Stomach (tissue), 9 donors: ENCODE data around the gene C19orf25. TPM values are rescaled to one million over a fixed set of nuclear protein-coding genes. Genes with fewer than 3 reads are reported as not detected.

Experiments used
- DNase-seq, 2 donors: peaks; one replicate each; pipeline versions ENCODE4 v3.0.0 to v3.0.0-alpha.2; 2013 to 2019
- H3K27ac ChIP-seq, 5 donors: fragments of 200-600 bp in 4 of 5; sonication (generic) in 4 of 5; one replicate each; pipeline ENCODE4 v1.5.1; 2013 to 2019; ENCODE audit warnings: mild to moderate bottlenecking in 1 of 5, moderate library complexity in 1 of 5
- H3K27me3 ChIP-seq, 3 donors: fragments of 200-600 bp; sonication (generic); one replicate each; pipeline ENCODE4 v1.5.1; 2017 to 2019; ENCODE audit warnings: mixed run types in 1 of 3
- H3K36me3 ChIP-seq, 4 donors: fragments of 200-600 bp; sonication (generic); 1 replicate in 3 of 4; 2 replicates in 1 of 4; pipeline ENCODE4 v1.5.1; 2016 to 2019
- H3K4me1 ChIP-seq, 4 donors: fragments of 200-600 bp; sonication (generic); one replicate each; pipeline ENCODE4 v1.5.1; 2016 to 2019
- H3K4me3 ChIP-seq, 4 donors: fragments of 200-600 bp; sonication (generic) in 3 of 4; one replicate each; pipeline ENCODE4 v1.5.1; 2016 to 2019; ENCODE audit warnings: mild to moderate bottlenecking in 1 of 4
- H3K9me3 ChIP-seq, 4 donors: fragments of 200-600 bp; sonication (generic); one replicate each; pipeline ENCODE4 v1.5.1; 2016 to 2019
- EP300 ChIP-seq: sonication (generic); formaldehyde crosslinking; IDR thresholded peaks from one replicate; pipeline ENCODE4 v1.6.1; 2017; ENCODE audit warnings: antibody characterized with exemption
- POLR2A ChIP-seq, 4 donors: fragments of 450-650 bp; IDR thresholded peaks; one replicate each; pipeline ENCODE4 v1.6.1; 2016; ENCODE audit warnings: antibody characterized with exemption in 4 of 4, control low read depth in 2 of 4, mild to moderate bottlenecking in 1 of 4, moderate library complexity in 1 of 4
- POLR2AphosphoS5 ChIP-seq, 3 donors: sonication (generic); formaldehyde crosslinking; IDR thresholded peaks; one replicate each; pipeline ENCODE4 v1.6.1; 2016; ENCODE audit warnings: antibody characterized with exemption in 3 of 3
- WGBS, 5 donors: extraction: QIAGEN DNeasy Blood & Tissue Kit in 3 of 5; methylation state at CpG; one replicate each; pipeline versions ENCODE4 v1.1.5 to v1.1.7; 2013 to 2018; 5-methylcytosine and 5-hydroxymethylcytosine counted together
- intact Hi-C: fragments of 100-400 bp; cut with DNase I; formaldehyde crosslinking; loops from one replicate; pipeline ENCODE4 v1.15.1; 2023; ENCODE audit warnings: low total_unique reads
- polyA plus RNA-seq, 3 donors: library from polyadenylated mRNA; stranded (reverse); fragments of 200-250 nt; gene quantifications; one replicate each; pipeline ENCODE4 v1.2.3, GENCODE V29; 2013
- total RNA-seq, 5 donors: library from RNA; depleted of rRNA; stranded (reverse); fragments of >200 nt; gene quantifications; one replicate each; pipeline versions ENCODE4 v1.1.0 to v1.2.3, GENCODE V29; 2014 to 2016
- TF ChIP-seq, protein P1 (sequence below), 7 experiments: fragments of 450-650 bp in 4 of 7; fragments of 200-600 bp in 3 of 7; sonication (generic) in 3 of 7; IDR thresholded peaks; one replicate each; pipeline ENCODE4 v1.5.1; 2016 to 2019; ENCODE audit warnings: antibody characterized with exemption in 7 of 7, control low read depth in 2 of 7, mild to moderate bottlenecking in 1 of 7
- donor health status: healthy with polysubstance abuse.
- donor health status: Bipolar disorder and iron deficiency.
- donor health status: healthy.

C19orf25 gene
- total and polyA plus RNA-seq, 8 donors: 5.4 to 84.3 (median 29.1) TPM

DNA sequence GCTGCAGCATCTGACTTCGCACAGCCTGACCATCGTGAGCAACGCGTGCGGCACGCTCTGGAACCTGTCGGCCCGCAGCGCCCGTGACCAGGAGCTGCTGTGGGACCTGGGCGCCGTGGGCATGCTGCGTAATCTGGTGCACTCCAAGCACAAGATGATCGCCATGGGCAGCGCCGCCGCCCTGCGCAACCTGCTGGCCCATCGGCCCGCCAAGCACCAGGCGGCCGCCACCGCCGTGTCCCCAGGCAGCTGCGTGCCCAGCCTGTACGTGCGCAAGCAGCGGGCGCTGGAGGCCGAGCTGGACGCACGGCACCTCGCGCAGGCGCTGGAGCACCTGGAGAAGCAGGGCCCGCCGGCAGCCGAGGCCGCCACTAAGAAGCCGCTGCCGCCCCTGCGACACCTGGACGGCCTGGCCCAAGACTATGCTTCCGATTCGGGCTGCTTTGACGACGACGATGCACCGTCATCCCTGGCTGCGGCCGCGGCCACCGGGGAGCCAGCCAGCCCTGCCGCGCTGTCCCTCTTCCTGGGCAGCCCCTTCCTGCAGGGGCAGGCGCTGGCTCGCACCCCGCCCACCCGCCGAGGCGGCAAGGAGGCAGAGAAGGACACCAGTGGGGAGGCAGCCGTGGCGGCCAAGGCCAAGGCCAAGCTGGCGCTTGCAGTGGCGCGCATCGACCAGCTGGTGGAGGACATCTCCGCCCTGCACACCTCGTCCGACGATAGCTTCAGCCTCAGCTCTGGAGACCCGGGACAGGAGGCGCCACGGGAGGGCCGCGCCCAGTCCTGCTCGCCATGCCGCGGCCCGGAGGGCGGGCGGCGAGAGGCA is 13.6 kb downstream of the C19orf25 start:
- peaks cover 43 to 53% (median 51%) of the 10 kb centered on the region in 4 donors for H3K4me1 ChIP-seq
- peaks cover 4 to 11% (median 10%) of the 10 kb centered on the region in 4 donors for H3K36me3 ChIP-seq
- no peaks in the 10 kb centered on the region for H3K9me3 ChIP-seq
- peak; percentile 50 to 81 for DNase-seq
- intact Hi-C loops: no loop called here
- peak overlapping the region in 2 of 4 donors; percentile 3 to 31 for H3K4me3 ChIP-seq
- H3K27me3 ChIP-seq: peaks cover 27 to 69% (median 52%) of the 10 kb centered on the region in 3 donors
- 25 to 63% (median 28%) methylated on average over 34 to 83 of the region's 83 CpGs for WGBS, 5 donors
- H3K27ac ChIP-seq: no peak overlapping the region
- TF ChIP-seq, protein P1, sequence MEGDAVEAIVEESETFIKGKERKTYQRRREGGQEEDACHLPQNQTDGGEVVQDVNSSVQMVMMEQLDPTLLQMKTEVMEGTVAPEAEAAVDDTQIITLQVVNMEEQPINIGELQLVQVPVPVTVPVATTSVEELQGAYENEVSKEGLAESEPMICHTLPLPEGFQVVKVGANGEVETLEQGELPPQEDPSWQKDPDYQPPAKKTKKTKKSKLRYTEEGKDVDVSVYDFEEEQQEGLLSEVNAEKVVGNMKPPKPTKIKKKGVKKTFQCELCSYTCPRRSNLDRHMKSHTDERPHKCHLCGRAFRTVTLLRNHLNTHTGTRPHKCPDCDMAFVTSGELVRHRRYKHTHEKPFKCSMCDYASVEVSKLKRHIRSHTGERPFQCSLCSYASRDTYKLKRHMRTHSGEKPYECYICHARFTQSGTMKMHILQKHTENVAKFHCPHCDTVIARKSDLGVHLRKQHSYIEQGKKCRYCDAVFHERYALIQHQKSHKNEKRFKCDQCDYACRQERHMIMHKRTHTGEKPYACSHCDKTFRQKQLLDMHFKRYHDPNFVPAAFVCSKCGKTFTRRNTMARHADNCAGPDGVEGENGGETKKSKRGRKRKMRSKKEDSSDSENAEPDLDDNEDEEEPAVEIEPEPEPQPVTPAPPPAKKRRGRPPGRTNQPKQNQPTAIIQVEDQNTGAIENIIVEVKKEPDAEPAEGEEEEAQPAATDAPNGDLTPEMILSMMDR (IDR thresholded peaks at IDR 0.05): peak in 4 of 7 experiments; percentile 22 to 38 (median 28)
- no peak for TF ChIP-seq EP300

DNA sequence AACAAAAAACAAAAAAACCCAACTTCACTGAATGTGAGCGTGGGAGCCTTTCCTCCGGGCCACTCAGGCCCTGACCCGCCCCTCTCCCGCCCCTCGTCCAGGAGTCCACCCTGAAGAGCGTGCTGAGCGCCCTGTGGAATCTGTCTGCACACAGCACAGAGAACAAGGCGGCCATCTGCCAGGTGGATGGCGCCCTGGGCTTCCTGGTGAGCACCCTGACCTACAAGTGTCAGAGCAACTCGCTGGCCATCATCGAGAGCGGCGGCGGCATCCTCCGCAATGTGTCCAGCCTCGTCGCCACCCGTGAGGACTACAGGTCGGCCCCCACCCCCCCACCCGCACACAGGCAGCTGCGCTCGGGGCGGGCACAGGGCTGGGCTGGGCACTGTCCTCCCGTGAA is 17.2 kb downstream of the C19orf25 start:
- H3K9me3 ChIP-seq: no peaks in the 10 kb centered on the region
- peaks cover 2 to 69% (median 34%) of the 10 kb centered on the region in 3 donors for H3K27me3 ChIP-seq
- DNase-seq: no peak
- WGBS, 5 donors: 91 to 94% (median 92%) methylated on average over 9 to 24 of the region's 24 CpGs
- H3K4me3 ChIP-seq: no peak overlapping the region
- H3K4me1 ChIP-seq: peaks cover 7 to 26% (median 23%) of the 10 kb centered on the region in 4 donors
- H3K27ac ChIP-seq: no peak overlapping the region
- peaks cover 7 to 18% (median 15%) of the 10 kb centered on the region in 4 donors for H3K36me3 ChIP-seq
- TF ChIP-seq, protein P1 (IDR thresholded peaks at IDR 0.05): no peak
- no peak for TF ChIP-seq POLR2AphosphoS5 (IDR thresholded peaks at IDR 0.05)
- TF ChIP-seq POLR2A (IDR thresholded peaks at IDR 0.05): no peak
- TF ChIP-seq EP300: no peak
- intact Hi-C loops: no loop called here

DNA sequence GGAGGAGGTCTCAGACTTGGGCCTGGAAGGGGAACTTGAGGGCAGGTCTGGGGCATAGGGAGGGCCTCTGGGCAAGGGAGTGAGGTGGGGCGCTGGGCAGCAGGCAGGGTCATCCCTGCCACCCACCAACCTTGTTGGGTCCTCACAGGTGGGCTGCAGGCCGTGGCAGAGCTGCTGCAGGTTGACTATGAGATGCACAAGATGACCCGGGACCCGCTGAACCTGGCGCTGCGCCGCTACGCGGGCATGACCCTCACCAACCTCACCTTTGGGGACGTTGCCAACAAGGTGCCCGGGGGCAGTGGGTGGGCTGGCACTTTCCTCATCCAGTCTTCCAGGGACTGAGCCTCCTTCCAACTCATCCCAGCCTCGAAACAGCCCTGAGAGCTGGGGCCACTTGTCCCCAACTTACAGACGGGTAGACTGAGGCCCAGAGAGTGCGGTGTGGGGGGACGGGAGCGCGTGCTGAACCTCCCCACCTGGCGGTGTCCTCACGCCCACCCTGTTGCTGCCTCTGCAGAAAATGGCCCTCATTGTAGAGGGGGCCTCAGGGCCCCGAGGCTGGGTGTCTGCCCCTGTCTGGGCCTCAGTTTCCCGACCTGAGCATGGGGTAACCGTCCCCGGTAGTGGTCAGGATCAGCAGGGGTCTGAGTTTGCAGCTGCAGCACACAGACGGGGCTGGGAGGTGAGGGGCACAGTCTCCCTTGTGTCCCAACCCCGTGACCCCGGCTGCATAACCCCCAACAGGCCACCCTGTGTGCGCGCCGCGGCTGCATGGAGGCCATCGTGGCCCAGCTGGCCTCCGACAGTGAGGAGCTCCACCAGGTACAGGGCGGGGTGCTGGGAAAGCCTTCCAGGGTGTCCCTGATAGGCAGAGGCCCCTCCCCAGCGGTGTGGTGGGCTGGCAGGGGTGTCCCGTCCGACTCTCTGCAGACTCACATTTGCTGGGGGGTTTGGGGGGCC is 18.7 kb downstream of the C19orf25 start:
- no peaks in the 10 kb centered on the region for H3K9me3 ChIP-seq
- H3K27ac ChIP-seq: no peak overlapping the region
- H3K36me3 ChIP-seq: peaks cover 7 to 18% (median 15%) of the 10 kb centered on the region in 4 donors
- peaks cover 3 to 26% (median 24%) of the 10 kb centered on the region in 4 donors for H3K4me1 ChIP-seq
- H3K27me3 ChIP-seq: peaks cover 9 to 69% (median 34%) of the 10 kb centered on the region in 3 donors
- no peak overlapping the region for H3K4me3 ChIP-seq
- WGBS, 5 donors: 90 to 95% (median 91%) methylated on average over 26 to 36 of the region's 36 CpGs
- no peak for DNase-seq
- intact Hi-C loops: no loop called here
- TF ChIP-seq EP300 (no peak), POLR2A (IDR thresholded peaks at IDR 0.05) (no peak), POLR2AphosphoS5 (IDR thresholded peaks at IDR 0.05) (no peak)
- TF ChIP-seq, protein P1 (IDR thresholded peaks at IDR 0.05): no peak

DNA sequence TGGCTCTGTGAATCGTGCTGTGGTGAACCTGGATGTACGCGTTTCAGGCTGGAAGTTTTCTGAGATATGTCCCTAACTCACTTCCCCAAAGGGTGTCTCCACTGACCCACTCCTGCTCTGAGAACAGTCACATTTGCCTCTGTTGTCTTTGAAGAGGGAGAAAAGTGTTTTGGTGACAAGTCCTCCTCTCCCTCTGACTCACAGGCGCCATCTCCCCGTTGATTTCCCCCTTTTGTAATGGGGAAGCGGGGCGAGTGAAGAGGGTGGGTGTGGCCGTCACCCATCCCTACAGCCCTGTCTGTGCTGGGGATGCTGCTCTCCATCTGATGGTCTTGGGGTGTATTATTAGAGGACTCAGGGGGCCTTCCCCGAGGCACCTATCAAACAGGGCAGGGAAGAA is 19.5 kb downstream of the C19orf25 start:
- no peaks in the 10 kb centered on the region for H3K9me3 ChIP-seq
- no peak for TF ChIP-seq POLR2AphosphoS5 (IDR thresholded peaks at IDR 0.05)
- H3K4me3 ChIP-seq: no peak overlapping the region
- DNase-seq: no peak
- peaks cover 6 to 31% (median 28%) of the 10 kb centered on the region in 4 donors for H3K4me1 ChIP-seq
- H3K36me3 ChIP-seq: peaks cover 7 to 18% (median 15%) of the 10 kb centered on the region in 4 donors
- H3K27ac ChIP-seq: no peak overlapping the region
- 73 to 87% (median 80%) methylated on average over 9 of the region's 9 CpGs for WGBS, 5 donors
- H3K27me3 ChIP-seq: peaks cover 9 to 69% (median 39%) of the 10 kb centered on the region in 3 donors
- intact Hi-C loops: no loop called here
